Endothelial cell of umbilical vein (primary cell): ENCODE data around the gene ADGRD1. TPM values are rescaled to one million over a fixed set of nuclear protein-coding genes. Genes with fewer than 3 reads are reported as not detected.
"Not testable (repeated sequence)": the region's sequence is repeated elsewhere in the genome, so short reads cannot be mapped to it uniquely, and the experiment has no call there.

Source experiments
- BruUV-seq: library from RNA; stranded (reverse); fragments of 400-500 nt; replicated peaks from 2 replicates; lab custom pipeline; 2021; lab: Mats Ljungman, UMichigan
- CTCF ChIA-PET: fragments of 300-600, 350-600 bp; sonication (Branson Sonifier 250); formaldehyde crosslinking; loops from one replicate; lab custom pipeline; 2021; ENCODE audit warnings: antibody characterized with exemption, inconsistent platforms; lab: Charles Lee
- POLR2A ChIA-PET: fragments of 300-600, 350-600 bp; sonication (Branson Sonifier 250); formaldehyde crosslinking; loops from one replicate; lab custom pipeline; 2021; ENCODE audit warnings: antibody characterized with exemption, inconsistent platforms; lab: Charles Lee
- DNase-seq: peaks from one replicate; pipeline ENCODE4 v3.0.0-alpha.2; 2011; ENCODE audit warnings: low read depth, low spot score
- FAIRE-seq: peaks from 2 replicates; lab custom pipeline; 2011; peaks lifted over from hg19 to GRCh38; lab: Jason Lieb, UNC
- H2AFZ ChIP-seq: 2 replicates; pipeline ENCODE4 v1.6.0; 2012; ENCODE audit warnings: low read depth, low read length, control low read depth, inconsistent platforms
- H3K27ac ChIP-seq: 2 replicates; pipeline ENCODE4 v1.5.1; 2011; ENCODE audit warnings: low read depth, mild to moderate bottlenecking, control low read depth, low read length, moderate library complexity; ENCODE audit not compliant: insufficient read depth
- H3K27me3 ChIP-seq, 2 experiments: 2 replicates each; pipeline versions ENCODE4 v1.6.0 to v1.6.1; 2011; ENCODE audit warnings: low read length in 2 of 2, mixed read lengths in 1 of 2; ENCODE audit not compliant: control insufficient read depth in 2 of 2, insufficient read depth in 2 of 2
- H3K36me3 ChIP-seq, 2 experiments: 2 replicates in 1 of 2; 3 replicates in 1 of 2; pipeline ENCODE4 v1.5.1; 2011; ENCODE audit warnings: low read length in 2 of 2, mild to moderate bottlenecking in 1 of 2, moderate library complexity in 1 of 2; ENCODE audit not compliant: control insufficient read depth in 2 of 2, insufficient read depth in 2 of 2; ENCODE audit errors: extremely low read depth in 1 of 2
- H3K4me1 ChIP-seq: 3 replicates; pipeline ENCODE4 v1.5.1; 2011; ENCODE audit warnings: mild to moderate bottlenecking, low read length; ENCODE audit not compliant: control insufficient read depth, insufficient read depth; ENCODE audit errors: extremely low read depth
- H3K4me2 ChIP-seq: 2 replicates; pipeline ENCODE4 v1.6.1; 2011; ENCODE audit warnings: low read length, control low read depth, mixed read lengths; ENCODE audit not compliant: insufficient read depth
- H3K4me3 ChIP-seq, 3 experiments: fragments of 200-600 bp in 1 of 3; sonication (generic), shearing (Covaris generic) in 1 of 3; replicated peaks in 1 of 3; 2 replicates each; pipeline ENCODE4 v1.5.1; 2011 to 2016; ENCODE audit warnings: control low read depth in 3 of 3, low read length in 3 of 3, mild to moderate bottlenecking in 2 of 3, inconsistent platforms in 1 of 3, low read depth in 1 of 3, moderate library complexity in 1 of 3; ENCODE audit not compliant: insufficient read depth in 1 of 3
- H3K79me2 ChIP-seq: 2 replicates; pipeline ENCODE4 v1.6.0; 2012; ENCODE audit warnings: low read length, inconsistent platforms; ENCODE audit not compliant: control insufficient read depth, insufficient read depth
- H3K9ac ChIP-seq: replicated peaks from 2 replicates; pipeline ENCODE3; 2011; ENCODE audit warnings: low read length, control low read depth; ENCODE audit not compliant: insufficient read depth; ENCODE audit errors: extremely low read depth
- H3K9me1 ChIP-seq: replicated peaks from 3 replicates; pipeline ENCODE4 v1.6.0; 2011; ENCODE audit warnings: mild to moderate bottlenecking, low read length; ENCODE audit not compliant: control insufficient read depth, insufficient read depth; ENCODE audit errors: extremely low read depth
- H3K9me3 ChIP-seq: replicated peaks from 2 replicates; pipeline ENCODE4 v1.5.1; 2012; ENCODE audit warnings: low read length, inconsistent platforms; ENCODE audit not compliant: control insufficient read depth, insufficient read depth
- H4K20me1 ChIP-seq: replicated peaks from 2 replicates; pipeline ENCODE3; 2011; ENCODE audit warnings: mild to moderate bottlenecking, low read length; ENCODE audit not compliant: control insufficient read depth, insufficient read depth; ENCODE audit errors: extremely low read depth
- CTCF ChIP-seq, 2 donors: IDR thresholded peaks; 1 replicate in 1 of 2; 2 replicates in 1 of 2; pipeline ENCODE4 v1.5.1; 2011; ENCODE audit warnings: low read length in 2 of 2, mild to moderate bottlenecking in 2 of 2, moderate library complexity in 2 of 2, control low read depth in 1 of 2, inconsistent platforms in 1 of 2, low read depth in 1 of 2; ENCODE audit not compliant: insufficient read depth in 1 of 2; ENCODE audit errors: extremely low read depth in 1 of 2
- EZH2 ChIP-seq: IDR thresholded peaks from 2 replicates; pipeline ENCODE4 v1.6.1; 2012; ENCODE audit warnings: borderline replicate concordance, low read depth, mild to moderate bottlenecking, moderate library complexity, low read length, inconsistent platforms; ENCODE audit not compliant: severe bottlenecking
- FOS ChIP-seq: IDR thresholded peaks from 2 replicates; pipeline ENCODE4 v1.6.1; 2011; ENCODE audit warnings: mild to moderate bottlenecking, low read length, moderate library complexity, borderline replicate concordance; ENCODE audit not compliant: insufficient read depth
- GATA2 ChIP-seq: IDR thresholded peaks from 2 replicates; pipeline ENCODE4 v1.7.0; 2011; ENCODE audit warnings: low read depth, mild to moderate bottlenecking, moderate library complexity, mixed read lengths, low read length; ENCODE audit not compliant: insufficient read length, insufficient read depth
- JUN ChIP-seq: IDR thresholded peaks from 2 replicates; pipeline ENCODE4 v1.6.1; 2011; ENCODE audit warnings: borderline replicate concordance, low read depth; ENCODE audit not compliant: insufficient read length, insufficient read depth
- MAX ChIP-seq: IDR thresholded peaks from 2 replicates; pipeline ENCODE4 v1.6.1; 2011; ENCODE audit not compliant: insufficient read depth, insufficient read length
- MYC ChIP-seq: IDR thresholded peaks from one replicate; pipeline ENCODE4 v1.6.1; 2011; ENCODE audit warnings: mild to moderate bottlenecking, low read depth, low read length
- POLR2A ChIP-seq: IDR thresholded peaks from 2 replicates; pipeline ENCODE4 v1.6.1; 2012; ENCODE audit warnings: low read depth, mild to moderate bottlenecking, control low read depth, low read length
- POLR2AphosphoS5 ChIP-seq: IDR thresholded peaks from 2 replicates; pipeline ENCODE4 v1.6.1; 2012; ENCODE audit warnings: low read depth, mild to moderate bottlenecking, control low read depth, low read length, moderate library complexity; ENCODE audit not compliant: insufficient read depth
- dilution Hi-C: fragments of 300-500 bp; cut with MboI; formaldehyde crosslinking; loops from one replicate; pipeline ENCODE4 v1.15.0; 2019; ENCODE audit warnings: low sequenced_read_pairs; ENCODE audit not compliant: extremely low pct_ligation_motif_present
- intact Hi-C: fragments of 100-400 bp; cut with micrococcal nuclease; formaldehyde crosslinking; loops from one replicate; pipeline ENCODE4 v1.10.0; 2022
- polyA plus RNA-seq, 4 experiments: library from polyadenylated mRNA; depleted of rRNA in 3 of 4; stranded (reverse) in 3 of 4; unstranded in 1 of 4; fragments of >200 nt; gene quantifications; 2 replicates each; pipeline versions ENCODE4 v1.2.1 to v1.2.3, GENCODE V29; 2011 to 2012; ENCODE audit warnings: missing spikeins in 1 of 4
- total RNA-seq: library from RNA; stranded (reverse); gene quantifications from 2 replicates; pipeline ENCODE4 v1.2.3, GENCODE V29; 2021

The ADGRD1 gene
- total and polyA plus RNA-seq, 2 donors (not counting 3 experiments of a cell fraction or from before 2014, with no cell fraction given) = 0.07 TPM; not detected in 1

DNA sequence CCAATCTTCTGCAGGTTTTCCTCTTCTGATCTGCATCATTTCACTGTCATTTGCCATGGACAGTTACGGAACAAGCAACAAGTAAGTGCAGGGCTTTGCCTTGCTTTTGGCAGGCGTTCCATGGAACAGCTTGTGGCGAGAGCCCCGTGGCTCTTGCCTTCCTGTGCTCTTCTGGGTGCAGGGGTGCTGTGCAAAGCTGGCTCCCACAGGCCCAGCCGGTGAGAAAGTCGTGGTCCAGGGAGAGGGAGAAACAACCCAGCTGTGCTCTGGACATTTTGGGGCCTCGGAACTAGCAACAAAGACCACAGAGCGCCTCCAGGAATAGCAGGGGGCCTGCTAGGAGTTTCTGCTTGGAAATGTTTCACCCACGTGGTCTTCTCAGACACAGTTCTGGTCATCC, 164.7 kb downstream of the ADGRD1 start:
- CTCF ChIA-PET = no interaction called here
- H3K79me2 ChIP-seq = no peaks in the 10 kb centered on the region
- H3K36me3 ChIP-seq = no peaks in the 10 kb centered on the region
- dilution Hi-C loops (no loop called here), intact Hi-C loops (no loop called here)
- H3K4me2 ChIP-seq = no peak overlapping the region
- H4K20me1 ChIP-seq = no peaks in the 10 kb centered on the region
- no peaks in the 10 kb centered on the region for H3K27me3 ChIP-seq
- no TSS peak for BruUV-seq
- DNase-seq (no peak), FAIRE-seq (no peak)
- no peak overlapping the region for H3K9ac ChIP-seq
- H3K4me1 ChIP-seq = no peaks in the 10 kb centered on the region
- H3K27ac ChIP-seq = no peak overlapping the region
- TF ChIP-seq FOS (no peak), POLR2A (no peak), MYC (no peak), GATA2 (no peak), EZH2 (no peak), CTCF (IDR thresholded peaks at IDR 0.05; ENCODE audit: extremely low read depth in 1 of 2, insufficient read depth in 1 of 2, low read depth in 1 of 2, low read length in 2 of 2) (no peak), JUN (no peak), MAX (no peak), POLR2AphosphoS5 (no peak)
- no peak overlapping the region for H3K4me3 ChIP-seq
- no peaks in the 10 kb centered on the region for H3K9me1 ChIP-seq
- no peak overlapping the region for H2AFZ ChIP-seq
- POLR2A ChIA-PET = no interaction called here
- no peaks in the 10 kb centered on the region for H3K9me3 ChIP-seq

GRCh38 chr12:131119345-131119744, 165.6 kb downstream of the ADGRD1 start:
- H3K4me3 ChIP-seq, H3K27me3 ChIP-seq, H3K27ac ChIP-seq, FAIRE-seq, H3K9ac ChIP-seq, H3K4me2 ChIP-seq, BruUV-seq, DNase-seq, H3K9me3 ChIP-seq, H3K36me3 ChIP-seq, intact Hi-C loops, H3K79me2 ChIP-seq, H2AFZ ChIP-seq, POLR2A ChIA-PET, H3K9me1 ChIP-seq, dilution Hi-C loops, CTCF ChIA-PET, H3K4me1 ChIP-seq, H4K20me1 ChIP-seq: not testable (repeated sequence)
